Neural cell (in vitro differentiated cells): ENCODE data around the gene SLC25A19.

Source experiments
- EZH2 ChIP-seq: fragments of 200-600, 300-800 bp; shearing (Covaris generic), sonication (generic); IDR thresholded peaks from 2 replicates; pipeline ENCODE4 v1.6.1; 2014; ENCODE audit warnings: antibody characterized with exemption, low read length, borderline replicate concordance, mild to moderate bottlenecking; ENCODE audit not compliant: insufficient read depth, poor library complexity, severe bottlenecking
- MXI1 ChIP-seq: fragments of 450-650 bp; conservative IDR thresholded peaks from 2 replicates; pipeline ENCODE4 v1.6.1; 2014; ENCODE audit warnings: antibody characterized with exemption, mild to moderate bottlenecking; ENCODE audit not compliant: poor library complexity, severe bottlenecking
- POLR2AphosphoS5 ChIP-seq: IDR thresholded peaks from 2 replicates; pipeline ENCODE4 v1.6.1; 2012
- TF ChIP-seq, protein P1 (sequence below): fragments of 450-650 bp; IDR thresholded peaks from 2 replicates; pipeline ENCODE4 v1.5.1; 2014; ENCODE audit warnings: antibody characterized with exemption, mild to moderate bottlenecking, moderate library complexity; ENCODE audit not compliant: poor library complexity, severe bottlenecking
- TF ChIP-seq, protein P2 (sequence below): IDR thresholded peaks from 2 replicates; pipeline ENCODE4 v1.6.1; 2012; ENCODE audit warnings: borderline replicate concordance

DNA sequence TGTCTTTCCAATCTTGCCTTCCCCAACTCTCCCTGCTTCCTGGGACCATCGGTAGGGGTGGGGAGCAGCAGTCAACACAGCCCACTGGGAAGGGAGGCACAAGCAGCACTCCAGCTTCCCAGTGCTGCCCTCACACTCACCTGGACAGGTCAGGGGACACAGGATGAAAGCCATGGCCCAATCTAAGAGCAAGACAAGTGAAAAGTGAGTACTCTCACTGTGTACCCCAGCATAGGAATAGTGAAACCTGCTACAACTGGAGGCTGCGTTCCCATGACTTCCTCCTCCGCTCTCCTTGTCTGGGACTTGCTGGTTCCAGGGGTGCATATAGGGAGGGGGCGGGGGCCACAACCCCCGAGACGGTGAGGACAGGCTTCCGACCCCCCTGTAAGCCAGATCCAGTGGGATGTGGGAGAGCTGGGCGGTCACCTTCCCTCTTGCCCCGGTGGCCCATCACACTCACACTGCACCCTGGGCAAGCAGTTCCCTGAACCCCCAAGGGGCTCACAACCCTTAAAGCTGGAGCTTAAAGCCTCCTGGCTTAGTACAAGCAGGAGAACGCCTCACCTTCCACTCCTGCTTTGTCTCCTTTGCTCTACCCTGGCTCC is 29.5 kb upstream of the SLC25A19 start:
- TF ChIP-seq POLR2AphosphoS5 (no peak), EZH2 (no peak), MXI1 (no peak)
- TF ChIP-seq, protein P1, sequence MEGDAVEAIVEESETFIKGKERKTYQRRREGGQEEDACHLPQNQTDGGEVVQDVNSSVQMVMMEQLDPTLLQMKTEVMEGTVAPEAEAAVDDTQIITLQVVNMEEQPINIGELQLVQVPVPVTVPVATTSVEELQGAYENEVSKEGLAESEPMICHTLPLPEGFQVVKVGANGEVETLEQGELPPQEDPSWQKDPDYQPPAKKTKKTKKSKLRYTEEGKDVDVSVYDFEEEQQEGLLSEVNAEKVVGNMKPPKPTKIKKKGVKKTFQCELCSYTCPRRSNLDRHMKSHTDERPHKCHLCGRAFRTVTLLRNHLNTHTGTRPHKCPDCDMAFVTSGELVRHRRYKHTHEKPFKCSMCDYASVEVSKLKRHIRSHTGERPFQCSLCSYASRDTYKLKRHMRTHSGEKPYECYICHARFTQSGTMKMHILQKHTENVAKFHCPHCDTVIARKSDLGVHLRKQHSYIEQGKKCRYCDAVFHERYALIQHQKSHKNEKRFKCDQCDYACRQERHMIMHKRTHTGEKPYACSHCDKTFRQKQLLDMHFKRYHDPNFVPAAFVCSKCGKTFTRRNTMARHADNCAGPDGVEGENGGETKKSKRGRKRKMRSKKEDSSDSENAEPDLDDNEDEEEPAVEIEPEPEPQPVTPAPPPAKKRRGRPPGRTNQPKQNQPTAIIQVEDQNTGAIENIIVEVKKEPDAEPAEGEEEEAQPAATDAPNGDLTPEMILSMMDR: no peak
- TF ChIP-seq, protein P2, sequence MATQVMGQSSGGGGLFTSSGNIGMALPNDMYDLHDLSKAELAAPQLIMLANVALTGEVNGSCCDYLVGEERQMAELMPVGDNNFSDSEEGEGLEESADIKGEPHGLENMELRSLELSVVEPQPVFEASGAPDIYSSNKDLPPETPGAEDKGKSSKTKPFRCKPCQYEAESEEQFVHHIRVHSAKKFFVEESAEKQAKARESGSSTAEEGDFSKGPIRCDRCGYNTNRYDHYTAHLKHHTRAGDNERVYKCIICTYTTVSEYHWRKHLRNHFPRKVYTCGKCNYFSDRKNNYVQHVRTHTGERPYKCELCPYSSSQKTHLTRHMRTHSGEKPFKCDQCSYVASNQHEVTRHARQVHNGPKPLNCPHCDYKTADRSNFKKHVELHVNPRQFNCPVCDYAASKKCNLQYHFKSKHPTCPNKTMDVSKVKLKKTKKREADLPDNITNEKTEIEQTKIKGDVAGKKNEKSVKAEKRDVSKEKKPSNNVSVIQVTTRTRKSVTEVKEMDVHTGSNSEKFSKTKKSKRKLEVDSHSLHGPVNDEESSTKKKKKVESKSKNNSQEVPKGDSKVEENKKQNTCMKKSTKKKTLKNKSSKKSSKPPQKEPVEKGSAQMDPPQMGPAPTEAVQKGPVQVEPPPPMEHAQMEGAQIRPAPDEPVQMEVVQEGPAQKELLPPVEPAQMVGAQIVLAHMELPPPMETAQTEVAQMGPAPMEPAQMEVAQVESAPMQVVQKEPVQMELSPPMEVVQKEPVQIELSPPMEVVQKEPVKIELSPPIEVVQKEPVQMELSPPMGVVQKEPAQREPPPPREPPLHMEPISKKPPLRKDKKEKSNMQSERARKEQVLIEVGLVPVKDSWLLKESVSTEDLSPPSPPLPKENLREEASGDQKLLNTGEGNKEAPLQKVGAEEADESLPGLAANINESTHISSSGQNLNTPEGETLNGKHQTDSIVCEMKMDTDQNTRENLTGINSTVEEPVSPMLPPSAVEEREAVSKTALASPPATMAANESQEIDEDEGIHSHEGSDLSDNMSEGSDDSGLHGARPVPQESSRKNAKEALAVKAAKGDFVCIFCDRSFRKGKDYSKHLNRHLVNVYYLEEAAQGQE: no peak
